Right lobe of liver (tissue), 6 donors: ENCODE measurements around the gene SNTA1. TPM values are rescaled to one million over a fixed set of nuclear protein-coding genes. Genes with fewer than 3 reads are reported as not detected.

Experiments used
- ATAC-seq, 4 donors: fragments of 200-7000 bp; cut with Tn5 transposase; one replicate each; pipeline ENCODE4 v1.9.1; 2020; ENCODE audit warnings: mild to moderate bottlenecking in 4 of 4, moderate library complexity in 4 of 4
- DNase-seq, 3 donors: peaks; one replicate each; pipeline ENCODE4 v3.0.0-alpha.2; 2020
- H3K27ac ChIP-seq, 3 donors: fragments of 200-600 bp; one replicate each; pipeline ENCODE4 v1.8.0; 2022
- H3K27me3 ChIP-seq, 2 donors: fragments of 200-600 bp; one replicate each; pipeline ENCODE4 v1.8.0; 2022
- H3K36me3 ChIP-seq, 4 donors: fragments of 200-600 bp; sonication (generic) in 1 of 4; one replicate each; pipeline versions ENCODE4 v1.5.1 to v1.8.0; 2017 to 2022; ENCODE audit warnings: control low read depth in 1 of 4
- H3K4me1 ChIP-seq, 4 donors: fragments of 200-600 bp; sonication (generic) in 1 of 4; one replicate each; pipeline versions ENCODE4 v1.5.1 to v1.8.0; 2017 to 2022; ENCODE audit warnings: control low read depth in 1 of 4
- H3K4me3 ChIP-seq, 3 donors: fragments of 200-600 bp; one replicate each; pipeline ENCODE4 v1.8.0; 2022
- H3K9me3 ChIP-seq, 4 donors: fragments of 200-600 bp; sonication (generic) in 1 of 4; one replicate each; pipeline versions ENCODE4 v1.5.1 to v1.8.0; 2017 to 2022; ENCODE audit warnings: control low read depth in 1 of 4
- POLR2A ChIP-seq: fragments of 450-650 bp; IDR thresholded peaks from one replicate; pipeline ENCODE4 v1.6.1; 2017; ENCODE audit warnings: antibody characterized with exemption, mild to moderate bottlenecking
- WGBS: methylation state at CpG from one replicate; pipeline ENCODE4 v1.1.6; 2018; ENCODE audit warnings: low coverage, low lambda C conversion rate; ENCODE audit not compliant: insufficient coverage; ENCODE audit errors: missing lambda C conversion rate; 5-methylcytosine and 5-hydroxymethylcytosine counted together
- intact Hi-C, 2 donors: fragments of 100-400 bp; cut with DNase I; formaldehyde crosslinking; loops; one replicate each; pipeline versions ENCODE4 v1.11.2 to v1.14.1; 2022
- total RNA-seq, 6 experiments: library from RNA; depleted of rRNA in 2 of 6; stranded (reverse); fragments of >200 nt in 2 of 6; fragmentation: NEBNext Ultra II Directional in 3 of 6; extraction: Animal tissue kit (Norgen Biotek cat#: 25700) in 3 of 6; gene quantifications; one replicate each; pipeline versions ENCODE4 v1.1.0 to v1.2.4, GENCODE V29; 2016 to 2023
- TF ChIP-seq, protein P1 (sequence below), 4 donors: fragments of 200-600 bp in 3 of 4; fragments of 450-650 bp in 1 of 4; IDR thresholded peaks; one replicate each; pipeline versions ENCODE4 v1.5.1 to v1.8.0; 2016 to 2022; ENCODE audit warnings: antibody characterized with exemption in 4 of 4, mild to moderate bottlenecking in 2 of 4
- donor health status: DM: no; HTN: yes; CAD: no.
- donor health status: DM: no; HTN: no; CAD: no.
- donor health status: DM: no; HTN: no; CAD: no.
- donor health status: DM: no; HTN: yes; CAD: no.
- donor health status: DM: no; HTN: yes; CAD: no.

Gene SNTA1
- total RNA-seq, 6 experiments from 2014 or later = 6.5 to 13.3 (median 8.1) TPM

DNA sequence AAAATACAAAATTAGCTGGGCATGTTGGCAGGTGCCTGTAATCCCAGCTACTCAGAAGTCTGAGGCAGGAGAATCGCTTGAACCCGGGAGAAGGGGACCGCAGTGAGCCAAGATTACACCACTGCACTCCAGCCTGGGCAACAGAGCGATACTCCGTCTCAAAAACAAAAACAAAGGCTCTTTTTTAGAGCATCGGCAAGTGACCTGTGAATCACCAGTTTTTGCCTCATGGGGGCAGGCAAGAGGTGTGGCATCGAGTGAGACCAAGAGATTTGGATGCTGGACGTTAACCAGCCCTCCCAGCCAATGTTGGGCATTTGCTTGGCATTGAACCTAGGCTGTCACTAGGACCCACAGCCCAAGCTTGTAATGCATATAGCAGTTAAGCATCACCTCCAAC, 27.6 kb downstream of the SNTA1 start:
- TF ChIP-seq, protein P1, sequence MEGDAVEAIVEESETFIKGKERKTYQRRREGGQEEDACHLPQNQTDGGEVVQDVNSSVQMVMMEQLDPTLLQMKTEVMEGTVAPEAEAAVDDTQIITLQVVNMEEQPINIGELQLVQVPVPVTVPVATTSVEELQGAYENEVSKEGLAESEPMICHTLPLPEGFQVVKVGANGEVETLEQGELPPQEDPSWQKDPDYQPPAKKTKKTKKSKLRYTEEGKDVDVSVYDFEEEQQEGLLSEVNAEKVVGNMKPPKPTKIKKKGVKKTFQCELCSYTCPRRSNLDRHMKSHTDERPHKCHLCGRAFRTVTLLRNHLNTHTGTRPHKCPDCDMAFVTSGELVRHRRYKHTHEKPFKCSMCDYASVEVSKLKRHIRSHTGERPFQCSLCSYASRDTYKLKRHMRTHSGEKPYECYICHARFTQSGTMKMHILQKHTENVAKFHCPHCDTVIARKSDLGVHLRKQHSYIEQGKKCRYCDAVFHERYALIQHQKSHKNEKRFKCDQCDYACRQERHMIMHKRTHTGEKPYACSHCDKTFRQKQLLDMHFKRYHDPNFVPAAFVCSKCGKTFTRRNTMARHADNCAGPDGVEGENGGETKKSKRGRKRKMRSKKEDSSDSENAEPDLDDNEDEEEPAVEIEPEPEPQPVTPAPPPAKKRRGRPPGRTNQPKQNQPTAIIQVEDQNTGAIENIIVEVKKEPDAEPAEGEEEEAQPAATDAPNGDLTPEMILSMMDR (IDR thresholded peaks at IDR 0.05) = peak; percentile 26 to 46 (median 34)
- TF ChIP-seq POLR2A = no peak
- Histone ChIP-seq H3K9me3 (no peaks in the 10 kb centered on the region), H3K4me1 (no peaks in the 10 kb centered on the region), H3K36me3 (peaks cover 0 to 2% (median 0%) of the 10 kb centered on the region in 4 donors), H3K27ac (no peak overlapping the region), H3K27me3 (no peaks in the 10 kb centered on the region), H3K4me3 (no peak overlapping the region)
- ATAC-seq = peak; percentile 61 to 83 (median 67)
- DNase-seq = peak in 1 of 3 donors; percentile 31
- intact Hi-C loops = no loop called here
- WGBS = 84% methylated on average over 4 of the region's 8 CpGs

DNA sequence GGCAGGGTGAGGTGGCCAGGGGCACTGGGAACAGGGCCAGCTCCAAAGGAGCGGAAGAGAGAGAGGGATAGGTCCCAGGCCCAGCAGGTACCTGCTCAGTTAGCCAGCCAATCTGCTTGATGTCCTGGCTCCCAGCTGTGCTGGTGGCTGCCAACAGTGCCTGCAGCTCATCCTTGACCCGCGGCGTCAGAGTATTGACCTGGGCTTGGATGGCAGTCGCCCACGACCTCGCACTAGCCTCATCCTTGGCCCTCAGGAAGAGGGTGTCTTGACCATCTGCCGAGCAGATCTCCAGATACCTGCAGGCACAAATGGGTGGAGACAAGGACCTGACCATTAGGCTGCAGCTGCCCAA, 31.1 kb downstream of the SNTA1 start:
- Histone ChIP-seq H3K36me3 (peaks cover 0 to 2% (median 0%) of the 10 kb centered on the region in 4 donors), H3K27me3 (no peaks in the 10 kb centered on the region), H3K4me3 (no peak overlapping the region), H3K9me3 (no peaks in the 10 kb centered on the region), H3K27ac (no peak overlapping the region), H3K4me1 (no peaks in the 10 kb centered on the region)
- no CpG with 5 or more reads among the region's 8 CpGs for WGBS
- no peak for TF ChIP-seq POLR2A
- TF ChIP-seq, protein P1 (IDR thresholded peaks at IDR 0.05) = no peak
- intact Hi-C loops = no loop called here
- DNase-seq (peak; percentile 28 to 77 (median 63)), ATAC-seq (peak; percentile 47 to 92 (median 62))

DNA sequence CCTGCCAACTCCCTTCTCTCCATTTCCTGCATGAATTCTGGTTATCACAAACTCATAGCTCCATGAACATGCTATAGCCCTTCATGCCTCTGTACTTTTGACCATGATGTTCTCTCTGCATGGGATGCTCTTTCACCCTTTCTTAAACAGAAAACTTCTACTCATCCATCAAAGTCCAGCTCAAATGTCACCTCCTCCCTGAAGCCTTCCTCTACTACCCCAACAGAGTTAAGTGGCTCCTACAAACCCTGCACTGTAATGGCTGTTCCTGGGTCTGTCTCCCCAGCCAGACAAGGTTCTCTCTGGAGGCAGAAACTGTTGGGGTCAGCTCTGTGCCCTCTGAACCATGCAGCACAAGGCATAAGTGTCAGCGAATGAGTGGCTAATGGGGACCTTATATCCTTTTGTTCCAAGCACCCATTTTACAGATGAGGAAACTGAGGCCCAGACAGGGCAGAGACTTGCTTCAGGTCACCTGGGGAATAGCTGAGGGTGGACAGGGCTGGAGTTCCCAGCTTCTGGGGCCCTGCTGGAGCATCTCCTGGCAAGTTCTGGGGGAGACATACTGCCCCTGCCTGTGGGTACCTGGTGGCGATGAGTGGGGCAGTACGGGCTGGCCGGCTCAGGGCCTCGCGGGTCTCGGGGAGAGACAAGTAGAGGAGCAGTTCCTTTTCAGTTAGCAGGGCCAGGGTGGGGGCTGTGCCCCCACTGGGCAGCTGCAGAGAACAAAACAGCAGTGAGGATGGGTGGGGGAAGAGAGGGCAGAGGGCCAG, 31.7 kb downstream of the SNTA1 start:
- Histone ChIP-seq H3K4me1 (no peaks in the 10 kb centered on the region), H3K9me3 (no peaks in the 10 kb centered on the region), H3K27ac (no peak overlapping the region), H3K4me3 (no peak overlapping the region), H3K36me3 (no peaks in the 10 kb centered on the region), H3K27me3 (no peaks in the 10 kb centered on the region)
- ATAC-seq = no peak
- no peak for DNase-seq
- TF ChIP-seq, protein P1 (IDR thresholded peaks at IDR 0.05) = no peak
- TF ChIP-seq POLR2A = no peak
- intact Hi-C loops = no loop called here
- 100% methylated on average over 1 of the region's 7 CpGs for WGBS

DNA sequence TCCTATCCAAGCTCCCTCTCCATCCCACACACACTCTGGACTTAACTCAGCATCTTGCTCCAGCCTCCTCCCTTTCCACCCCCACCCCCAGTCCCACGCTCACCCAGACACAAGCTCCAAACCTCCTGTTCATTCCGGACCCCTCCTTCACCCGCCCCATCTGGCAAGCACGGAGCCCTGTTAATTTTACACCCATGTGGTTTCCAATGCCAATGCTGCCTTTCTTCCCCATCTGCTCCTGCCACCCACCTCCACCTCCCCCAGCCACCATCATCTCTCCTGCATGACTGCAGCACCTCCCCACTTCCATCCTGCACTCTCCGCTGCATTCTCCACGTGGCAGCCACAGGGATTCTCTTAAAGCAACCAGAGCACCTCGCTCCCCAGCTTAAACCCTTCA, 32.3 kb downstream of the SNTA1 start:
- intact Hi-C loops = no loop called here
- no peak for TF ChIP-seq POLR2A
- TF ChIP-seq, protein P1 (IDR thresholded peaks at IDR 0.05) = no peak
- H3K4me3 ChIP-seq = no peak overlapping the region
- H3K36me3 ChIP-seq = no peaks in the 10 kb centered on the region
- H3K9me3 ChIP-seq = no peaks in the 10 kb centered on the region
- no peaks in the 10 kb centered on the region for H3K4me1 ChIP-seq
- ATAC-seq (no peak), DNase-seq (no peak)
- 90% methylated on average over 5 of the region's 7 CpGs for WGBS
- H3K27me3 ChIP-seq = no peaks in the 10 kb centered on the region
- H3K27ac ChIP-seq = no peak overlapping the region
